Gastrocnemius medialis (tissue), 4 donors: ENCODE data around the gene ATP6V1E1. TPM values are rescaled to one million over a fixed set of nuclear protein-coding genes. Genes with fewer than 3 reads are reported as not detected.

Experiments used
- ATAC-seq, 2 donors: fragments of 150-250 bp; one replicate each; pipeline ENCODE4 v1.9.1; 2016
- DNase-seq, 2 donors: peaks; one replicate each; pipeline ENCODE4 v3.0.0-alpha.2; 2019
- H3K27ac ChIP-seq, 4 donors: fragments of 200-600 bp; sonication (generic); 1 replicate in 1 of 4; 2 replicates in 3 of 4; pipeline ENCODE4 v1.5.1; 2016 to 2018; ENCODE audit warnings: mild to moderate bottlenecking in 2 of 4, moderate library complexity in 1 of 4
- H3K27me3 ChIP-seq, 3 donors: fragments of 200-600 bp; sonication (generic) in 2 of 3; 1 replicate in 1 of 3; 2 replicates in 2 of 3; pipeline versions ENCODE4 v1.5.1 to v1.6.0; 2016 to 2019; ENCODE audit warnings: mild to moderate bottlenecking in 1 of 3, moderate library complexity in 1 of 3
- H3K36me3 ChIP-seq, 2 donors: fragments of 200-600 bp; sonication (generic) in 1 of 2; one replicate each; pipeline ENCODE4 v1.5.1; 2017 to 2018
- H3K4me1 ChIP-seq, 2 donors: fragments of 200-600 bp; sonication (generic) in 1 of 2; one replicate each; pipeline ENCODE4 v1.5.1; 2016 to 2017; ENCODE audit warnings: mild to moderate bottlenecking in 2 of 2
- H3K4me3 ChIP-seq, 4 donors: fragments of 200-600 bp; sonication (generic) in 3 of 4; 1 replicate in 1 of 4; 2 replicates in 3 of 4; pipeline ENCODE4 v1.5.1; 2016 to 2019; ENCODE audit warnings: mild to moderate bottlenecking in 2 of 4
- H3K9me3 ChIP-seq, 3 donors: fragments of 200-600 bp; sonication (generic) in 2 of 3; 1 replicate in 1 of 3; 2 replicates in 2 of 3; pipeline ENCODE4 v1.5.1; 2016 to 2019
- CTCF ChIP-seq, 5 experiments: fragments of 450-650 bp in 3 of 5; fragments of 200-600 bp in 2 of 5; sonication (generic) in 2 of 5; IDR thresholded peaks in 4 of 5; conservative IDR thresholded peaks in 1 of 5; 1 replicate in 4 of 5; 2 replicates in 1 of 5; pipeline ENCODE4 v1.5.1; 2016 to 2019; ENCODE audit warnings: antibody characterized with exemption in 5 of 5, mild to moderate bottlenecking in 3 of 5, moderate library complexity in 3 of 5
- POLR2A ChIP-seq, 2 donors: fragments of 450-650 bp; IDR thresholded peaks; one replicate each; pipeline ENCODE4 v1.6.1; 2017; ENCODE audit warnings: antibody characterized with exemption in 2 of 2, mild to moderate bottlenecking in 2 of 2, moderate library complexity in 2 of 2
- in situ Hi-C, 4 donors: fragments of 200-750 bp; cut with MboI; loops; one replicate each; pipeline versions ENCODE4 v1.15.0 to v1.8.0; 2017; ENCODE audit warnings: low sequenced_read_pairs in 4 of 4
- intact Hi-C: fragments of 100-400 bp; cut with DNase I; formaldehyde crosslinking; loops from one replicate; pipeline ENCODE4 v1.15.1; 2023; ENCODE audit warnings: low total_unique reads
- total RNA-seq, 4 donors: library from RNA; depleted of rRNA; stranded (reverse); fragments of >200 nt; gene quantifications; one replicate each; pipeline versions ENCODE4 v1.1.0 to v1.2.3, GENCODE V29; 2016

Gene ATP6V1E1
- total RNA-seq, 4 donors from 2014 or later, result 243 to 279 (median 250) TPM

- TF ChIP-seq POLR2A (IDR thresholded peaks at IDR 0.05) (no peak), CTCF (IDR thresholded peaks at IDR 0.05 in 4 of 5, conservative IDR thresholded peaks at IDR 0.05 in 1 of 5) (no peak)
- peak overlapping the region; percentile 30 to 41 (median 36) for H3K27ac ChIP-seq
- no peaks in the 10 kb centered on the region for H3K27me3 ChIP-seq
- peaks cover 0 to 12% of the 10 kb centered on the region in 2 donors for H3K4me1 ChIP-seq
- no peak overlapping the region for H3K4me3 ChIP-seq
- ATAC-seq, result peak in 1 of 2 donors; percentile 65
- peaks cover 0 to 32% of the 10 kb centered on the region in 2 donors for H3K36me3 ChIP-seq
- no peaks in the 10 kb centered on the region for H3K9me3 ChIP-seq
- intact Hi-C loops, result no loop called here
- in situ Hi-C loops, result no loop called here
- DNase-seq, result no peak
These were observed 37.3 kb upstream of the ATP6V1E1 start for GRCh38 chr22:17665854-17666253.

DNA sequence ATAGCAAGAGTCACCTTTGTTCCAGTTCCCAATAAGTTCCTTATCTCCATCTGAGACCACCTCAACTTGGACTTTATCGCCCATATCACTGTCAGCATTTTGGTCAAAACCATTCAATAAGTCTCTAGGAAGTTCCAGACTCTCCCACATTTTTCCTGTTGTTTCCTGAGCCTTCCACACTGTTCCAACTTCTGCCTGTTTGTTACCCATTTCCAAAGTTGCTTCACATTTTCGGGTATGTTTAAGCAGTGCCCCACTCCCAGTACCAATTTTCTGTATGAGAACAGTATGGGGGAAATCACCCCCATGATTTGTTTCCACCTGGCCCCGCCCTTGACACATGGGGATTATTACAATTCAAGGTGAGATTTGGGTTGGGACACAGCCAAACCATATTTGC, 36.7 kb upstream of the ATP6V1E1 start:
- no peak for TF ChIP-seq CTCF (IDR thresholded peaks at IDR 0.05 in 4 of 5, conservative IDR thresholded peaks at IDR 0.05 in 1 of 5)
- TF ChIP-seq POLR2A (IDR thresholded peaks at IDR 0.05), result no peak
- peak overlapping the region; percentile 30 to 41 (median 36) for H3K27ac ChIP-seq
- no peaks in the 10 kb centered on the region for H3K9me3 ChIP-seq
- H3K4me1 ChIP-seq, result peaks cover 0 to 12% of the 10 kb centered on the region in 2 donors
- H3K36me3 ChIP-seq, result peaks cover 0 to 29% of the 10 kb centered on the region in 2 donors
- H3K27me3 ChIP-seq, result no peaks in the 10 kb centered on the region
- H3K4me3 ChIP-seq, result no peak overlapping the region
- intact Hi-C loops (no loop called here), in situ Hi-C loops (no loop called here)
- DNase-seq, result no peak
- ATAC-seq, result no peak

DNA sequence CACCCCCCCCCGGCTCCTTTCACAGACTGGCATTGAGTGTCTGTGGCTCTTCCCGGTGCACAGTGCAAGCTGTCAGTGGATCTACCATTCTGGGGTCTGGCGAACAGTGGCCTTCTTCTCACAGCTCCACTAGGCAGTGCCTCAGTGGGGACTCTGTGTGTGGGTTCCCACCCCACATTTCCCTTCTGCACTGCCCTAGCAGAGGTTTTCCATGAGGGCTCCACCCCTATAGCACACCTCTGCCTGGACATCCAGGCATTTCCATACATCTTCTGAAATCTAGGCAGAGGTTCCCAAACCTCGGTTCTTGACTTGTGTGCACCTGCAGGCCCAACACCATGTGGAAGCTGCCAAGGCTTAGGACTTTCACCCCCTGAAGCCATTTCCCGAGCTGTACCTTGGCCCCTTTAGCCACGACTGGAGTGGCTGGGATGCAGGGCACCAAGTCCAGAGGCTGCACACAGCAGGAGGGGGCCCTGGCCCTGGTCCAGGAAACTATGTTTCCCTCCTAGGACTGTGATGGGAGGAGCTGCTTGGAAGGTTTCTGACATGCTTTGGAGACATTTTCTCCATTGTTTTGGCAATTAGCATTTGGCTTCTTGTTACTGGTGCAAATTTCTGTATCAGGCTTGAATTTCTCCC, 36.0 kb upstream of the ATP6V1E1 start:
- Histone ChIP-seq H3K36me3 (peaks cover 0 to 36% of the 10 kb centered on the region in 2 donors), H3K27me3 (no peaks in the 10 kb centered on the region), H3K4me3 (no peak overlapping the region), H3K4me1 (peaks cover 0 to 12% of the 10 kb centered on the region in 2 donors), H3K27ac (no peak overlapping the region), H3K9me3 (no peaks in the 10 kb centered on the region)
- in situ Hi-C loops (no loop called here), intact Hi-C loops (no loop called here)
- no peak for ATAC-seq
- no peak for DNase-seq
- no peak for TF ChIP-seq CTCF (IDR thresholded peaks at IDR 0.05 in 4 of 5, conservative IDR thresholded peaks at IDR 0.05 in 1 of 5)
- no peak for TF ChIP-seq POLR2A (IDR thresholded peaks at IDR 0.05)

- ATAC-seq, result no peak
- in situ Hi-C loops, result no loop called here
- peaks cover 0 to 39% of the 10 kb centered on the region in 2 donors for H3K36me3 ChIP-seq
These were observed 28.4 kb upstream of the ATP6V1E1 start for GRCh38 chr22:17656870-17657395.

More at GRCh38 chr22:17656870-17657395, 28.4 kb upstream of the ATP6V1E1 start:
- Histone ChIP-seq H3K4me1 (no peaks in the 10 kb centered on the region), H3K4me3 (no peak overlapping the region), H3K27me3 (no peaks in the 10 kb centered on the region), H3K27ac (no peak overlapping the region), H3K9me3 (no peaks in the 10 kb centered on the region)
- intact Hi-C loops, result no loop called here
- no peak for DNase-seq
- TF ChIP-seq POLR2A (IDR thresholded peaks at IDR 0.05), result no peak
- no peak for TF ChIP-seq CTCF (IDR thresholded peaks at IDR 0.05 in 4 of 5, conservative IDR thresholded peaks at IDR 0.05 in 1 of 5)
